K562 (cell line): ENCODE results near the gene CNNM2. TPM values are rescaled to one million over a fixed set of nuclear protein-coding genes. Genes with fewer than 3 reads are reported as not detected.

ENCODE experiments used
- ATAC-seq: fragments of 200-7000 bp; cut with Tn5 transposase; 3 replicates; pipeline ENCODE4 v1.9.1; 2020; ENCODE audit warnings: moderate library complexity
- BruUV-seq: library from RNA; stranded (reverse); fragments of 400-500 nt; replicated peaks from 2 replicates; lab custom pipeline; 2021; lab: Mats Ljungman, UMichigan
- CTCF ChIA-PET: fragments of 300-600 bp; formaldehyde crosslinking; extraction: SDS; loops from one replicate; lab custom pipeline; 2021; ENCODE audit warnings: low intra/inter-chr PET ratio; lab: Yijun Ruan, JAX
- POLR2A ChIA-PET: fragments of 300-600, 350-650 bp; sonication (Branson Sonifier 250); formaldehyde crosslinking; extraction: SDS; loops from one replicate; lab custom pipeline; 2021; ENCODE audit warnings: antibody characterized with exemption, inconsistent platforms; lab: Yijun Ruan, JAX
- DNase-seq, 4 experiments: peaks; one replicate each; pipeline versions ENCODE4 v3.0.0 to v3.0.0-alpha.2; 2011 to 2018; ENCODE audit warnings: low spot score in 3 of 4, mixed read lengths in 3 of 4; ENCODE audit errors: extremely low read depth in 1 of 4
- FAIRE-seq: peaks from 2 replicates; lab custom pipeline; 2011; peaks lifted over from hg19 to GRCh38; lab: Jason Lieb, UNC
- H2AFZ ChIP-seq: 2 replicates; pipeline ENCODE4 v1.6.0; 2011; ENCODE audit warnings: low read depth, low read length, control low read depth, inconsistent platforms
- H3K27ac ChIP-seq: fragments of 200-600 bp; 3 replicates; pipeline ENCODE4 v1.8.0; 2011; ENCODE audit warnings: low read depth, mild to moderate bottlenecking, control low read depth, inconsistent platforms, low read length, moderate library complexity, mixed read lengths; ENCODE audit errors: extremely low read depth
- H3K27me3 ChIP-seq, 2 experiments: fragments of 300-600 bp in 1 of 2; 2 replicates in 1 of 2; 3 replicates in 1 of 2; pipeline versions ENCODE4 v1.6.0 to v1.8.0; 2011; ENCODE audit warnings: inconsistent platforms in 2 of 2, low read length in 2 of 2, mild to moderate bottlenecking in 1 of 2, mixed read lengths in 1 of 2, moderate library complexity in 1 of 2; ENCODE audit not compliant: control insufficient read depth in 2 of 2, insufficient read depth in 2 of 2
- H3K36me3 ChIP-seq: fragments of 300-600 bp; 3 replicates; pipeline ENCODE4 v1.8.0; 2011; ENCODE audit warnings: mild to moderate bottlenecking, low read length, inconsistent platforms; ENCODE audit not compliant: control insufficient read depth, insufficient read depth
- H3K4me1 ChIP-seq, 2 experiments: fragments of 200-600 bp in 1 of 2; replicated peaks in 1 of 2; 2 replicates in 1 of 2; 3 replicates in 1 of 2; pipeline versions ENCODE4 v1.5.1 to v1.8.0; 2011; ENCODE audit warnings: inconsistent platforms in 2 of 2, low read length in 2 of 2, mild to moderate bottlenecking in 1 of 2, mixed read lengths in 1 of 2, moderate library complexity in 1 of 2; ENCODE audit not compliant: control insufficient read depth in 2 of 2, insufficient read depth in 2 of 2
- H3K4me2 ChIP-seq: 2 replicates; pipeline ENCODE4 v1.6.1; 2011; ENCODE audit warnings: low read length, control low read depth, inconsistent platforms, mixed read lengths; ENCODE audit not compliant: insufficient read depth
- H3K4me3 ChIP-seq: fragments of 200-600 bp; sonication (generic), shearing (Covaris generic); 2 replicates; pipeline ENCODE4 v1.5.1; 2016; ENCODE audit warnings: control low read depth, inconsistent platforms
- H3K79me2 ChIP-seq: fragments of 200-600 bp; 3 replicates; pipeline ENCODE4 v1.8.0; 2011; ENCODE audit warnings: low read length, inconsistent platforms; ENCODE audit not compliant: control insufficient read depth, insufficient read depth
- H3K9ac ChIP-seq, 2 experiments: 2 replicates each; pipeline versions ENCODE4 v1.6.0 to v1.6.1; 2011; ENCODE audit warnings: low read depth in 2 of 2, low read length in 2 of 2, control low read depth in 1 of 2, inconsistent platforms in 1 of 2, mild to moderate bottlenecking in 1 of 2, mixed read lengths in 1 of 2; ENCODE audit not compliant: insufficient read depth in 1 of 2
- H3K9me1 ChIP-seq: one replicate; pipeline ENCODE4 v1.6.0; 2011; ENCODE audit warnings: inconsistent platforms, mild to moderate bottlenecking, low read length, moderate library complexity; ENCODE audit not compliant: control insufficient read depth, insufficient read depth
- H3K9me3 ChIP-seq: replicated peaks from 2 replicates; pipeline ENCODE4 v1.5.1; 2011; ENCODE audit warnings: low read depth, low read length, inconsistent platforms; ENCODE audit not compliant: control insufficient read depth, insufficient read depth
- H4K20me1 ChIP-seq: replicated peaks from 2 replicates; pipeline ENCODE4 v1.6.1; 2011; ENCODE audit warnings: low read length, inconsistent platforms, mixed read lengths; ENCODE audit not compliant: control insufficient read depth, insufficient read depth
- CBX8 ChIP-seq: fragments of 200-600 bp; sonication (generic); IDR thresholded peaks from 2 replicates; pipeline ENCODE4 v1.6.1; 2012; ENCODE audit warnings: borderline replicate concordance, mixed run types, low read depth, mild to moderate bottlenecking, moderate library complexity, mixed read lengths, low read length, control low read depth, inconsistent platforms; ENCODE audit not compliant: poor library complexity, severe bottlenecking; ENCODE audit errors: extremely low read depth
- NFIX ChIP-seq: fragments of 250-450 bp; sonication (Bioruptor Pico); IDR thresholded peaks from 2 replicates; pipeline ENCODE4 v1.4.0; 2020; ENCODE audit warnings: low read depth, mild to moderate bottlenecking, moderate library complexity
- NONO ChIP-seq, 2 experiments: fragments of 200-400 bp in 1 of 2; fragments of 450-650 bp in 1 of 2; formaldehyde crosslinking in 1 of 2; IDR thresholded peaks; 2 replicates each; pipeline ENCODE4 v1.6.1; 2017; ENCODE audit warnings: low read depth in 2 of 2, mild to moderate bottlenecking in 2 of 2, moderate library complexity in 2 of 2, low read length in 1 of 2
- ZNF277 ChIP-seq: fragments of 250-450 bp; sonication (Bioruptor Pico); IDR thresholded peaks from 2 replicates; pipeline ENCODE4 v1.8.0; 2022; ENCODE audit warnings: inconsistent platforms, mild to moderate bottlenecking, moderate library complexity, borderline replicate concordance
- ZNF445 ChIP-seq: fragments of 250-450 bp; sonication (Bioruptor Pico); IDR thresholded peaks from 2 replicates; pipeline ENCODE4 v1.4.0; 2020; ENCODE audit warnings: low read depth, mild to moderate bottlenecking, moderate library complexity
- ZNF551 ChIP-seq: fragments of 250-450 bp; sonication (Bioruptor Pico); IDR thresholded peaks from 2 replicates; pipeline ENCODE4 v1.5.0; 2021; ENCODE audit warnings: mild to moderate bottlenecking, moderate library complexity
- ZNF589 ChIP-seq: fragments of 200-800 bp; sonication (Bioruptor generic); IDR thresholded peaks from 2 replicates; pipeline ENCODE4 v1.6.1; 2016; ENCODE audit warnings: low read depth, missing genetic modification characterization, missing compliant biosample characterization
- ZNF699 ChIP-seq: fragments of 250-450 bp; sonication (Bioruptor Pico); IDR thresholded peaks from 2 replicates; pipeline ENCODE4 v1.8.0; 2021; ENCODE audit warnings: mild to moderate bottlenecking, moderate library complexity; ENCODE audit not compliant: insufficient replicate concordance
- ZNF707 ChIP-seq: fragments of 250-450 bp; sonication (Bioruptor Pico); conservative IDR thresholded peaks from 2 replicates; pipeline ENCODE4 v1.8.0; 2022; ENCODE audit warnings: inconsistent platforms, mild to moderate bottlenecking, moderate library complexity
- whole genome bisulfite sequencing: fragments of 100-300 bp; shearing (Covaris generic); methylation state at CpG from one replicate; pipeline ENCODE4 v1.1.6; 2016; ENCODE audit warnings: low coverage, mixed read lengths; ENCODE audit not compliant: insufficient coverage; ENCODE audit errors: missing lambda C conversion rate; 5-methylcytosine and 5-hydroxymethylcytosine counted together
- in situ Hi-C: fragments of 300-500 bp; cut with MboI; formaldehyde crosslinking; loops from 4 replicates; pipeline ENCODE4 v1.15.0; 2018; ENCODE audit warnings: inconsistent platforms, mixed read lengths
- intact Hi-C: fragments of 100-400 bp; cut with micrococcal nuclease; formaldehyde crosslinking; loops from 2 replicates; pipeline ENCODE4 v1.14.2; 2022
- polyA plus RNA-seq, 8 experiments: library from polyadenylated mRNA; depleted of rRNA in 4 of 8; stranded (reverse) in 5 of 8; unstranded in 3 of 8; fragments of >200 nt; fragmentation: Nextera tagmentation in 2 of 8; fragmentation: Illumina TruSeq in 1 of 8; extraction: Ambion mirVana in 2 of 8; extraction: Trizol in 1 of 8; gene quantifications; 2 replicates each; pipeline versions ENCODE4 v1.2.1 to v1.2.3, GENCODE V29; 2011 to 2014; ENCODE audit warnings: inconsistent platforms in 1 of 8, missing spikeins in 1 of 8
- total RNA-seq, 7 experiments: library from RNA; depleted of rRNA in 6 of 7; stranded (reverse); fragments of >200 nt in 6 of 7; fragmentation: Illumina TruSeq in 2 of 7; extraction: Trizol in 2 of 7; gene quantifications; 2 replicates each; pipeline versions ENCODE4 v1.2.1 to v1.2.3, GENCODE V29; 2011 to 2021; ENCODE audit warnings: low replicate concordance in 1 of 7
- TF ChIP-seq, protein P1 (sequence below): fragments of 150-350 bp; conservative IDR thresholded peaks from 2 replicates; pipeline ENCODE4 v1.6.1; 2014; ENCODE audit warnings: low read length

CNNM2 gene
- total and polyA plus RNA-seq, 9 of the 15 experiments (the other 6 are each of a cell fraction or from before 2014, with no cell fraction given), result 0.21 to 5.0 (median 1.3) TPM

GRCh38 chr10:103007017-103007416, 88.9 kb downstream of the CNNM2 start:
- ChIA-PET POLR2A (no interaction called here), CTCF (no interaction called here)
- no peak overlapping the region for H3K9ac ChIP-seq
- no peaks in the 10 kb centered on the region; the same call in 1 of the 2 replicates for H3K9me3 ChIP-seq
- no peaks in the 10 kb centered on the region for H3K9me1 ChIP-seq
- H3K4me2 ChIP-seq, result no peak overlapping the region
- H4K20me1 ChIP-seq, result no peaks in the 10 kb centered on the region
- no peak for ATAC-seq
- no peak overlapping the region for H2AFZ ChIP-seq
- WGBS, result 83% methylated on average over 4 of the region's 5 CpGs
- no peaks in the 10 kb centered on the region for H3K4me1 ChIP-seq
- H3K4me3 ChIP-seq, result no peak overlapping the region
- H3K36me3 ChIP-seq, result no peaks in the 10 kb centered on the region
- no peak for DNase-seq
- H3K27ac ChIP-seq, result no peak overlapping the region
- TF ChIP-seq NONO (IDR thresholded peaks at IDR 0.05; ENCODE audit: low read depth in 2 of 2, low read length in 1 of 2) (no peak), ZNF589 (CRISPR knock-in tag) (no peak), ZNF551 (no peak), CBX8 (no peak), ZNF699 (CRISPR knock-in tag) (no peak)
- no TSS peak for BruUV-seq
- FAIRE-seq, result no peak
- in situ Hi-C loops (no loop called here), intact Hi-C loops (no loop called here)
- no peaks in the 10 kb centered on the region for H3K79me2 ChIP-seq
- H3K27me3 ChIP-seq, result no peaks in the 10 kb centered on the region

- no peaks in the 10 kb centered on the region for H3K9me1 ChIP-seq
- H2AFZ ChIP-seq, result no peak overlapping the region
- no peak for FAIRE-seq
- intact Hi-C loops (no loop called here), in situ Hi-C loops (no loop called here)
- H3K4me2 ChIP-seq, result no peak overlapping the region
- H3K36me3 ChIP-seq, result no peaks in the 10 kb centered on the region
- no peaks in the 10 kb centered on the region for H3K79me2 ChIP-seq
- ATAC-seq, result no peak
- no peak overlapping the region for H3K9ac ChIP-seq
- H3K27me3 ChIP-seq, result no peaks in the 10 kb centered on the region
- CTCF ChIA-PET, result no interaction called here
- POLR2A ChIA-PET, result no interaction called here
- no peaks in the 10 kb centered on the region for H4K20me1 ChIP-seq
- H3K9me3 ChIP-seq, result no peaks in the 10 kb centered on the region
- no TSS peak for BruUV-seq
- no peak for DNase-seq
- H3K27ac ChIP-seq, result no peak overlapping the region
- WGBS, result 66% methylated on average over 5 of the region's 5 CpGs
- no peaks in the 10 kb centered on the region for H3K4me1 ChIP-seq
- H3K4me3 ChIP-seq, result no peak overlapping the region
- TF ChIP-seq ZNF277 (CRISPR knock-in tag) (no peak), NFIX (CRISPR knock-in tag) (no peak), ZNF707 (no peak), ZNF445 (no peak)
- TF ChIP-seq, protein P1, sequence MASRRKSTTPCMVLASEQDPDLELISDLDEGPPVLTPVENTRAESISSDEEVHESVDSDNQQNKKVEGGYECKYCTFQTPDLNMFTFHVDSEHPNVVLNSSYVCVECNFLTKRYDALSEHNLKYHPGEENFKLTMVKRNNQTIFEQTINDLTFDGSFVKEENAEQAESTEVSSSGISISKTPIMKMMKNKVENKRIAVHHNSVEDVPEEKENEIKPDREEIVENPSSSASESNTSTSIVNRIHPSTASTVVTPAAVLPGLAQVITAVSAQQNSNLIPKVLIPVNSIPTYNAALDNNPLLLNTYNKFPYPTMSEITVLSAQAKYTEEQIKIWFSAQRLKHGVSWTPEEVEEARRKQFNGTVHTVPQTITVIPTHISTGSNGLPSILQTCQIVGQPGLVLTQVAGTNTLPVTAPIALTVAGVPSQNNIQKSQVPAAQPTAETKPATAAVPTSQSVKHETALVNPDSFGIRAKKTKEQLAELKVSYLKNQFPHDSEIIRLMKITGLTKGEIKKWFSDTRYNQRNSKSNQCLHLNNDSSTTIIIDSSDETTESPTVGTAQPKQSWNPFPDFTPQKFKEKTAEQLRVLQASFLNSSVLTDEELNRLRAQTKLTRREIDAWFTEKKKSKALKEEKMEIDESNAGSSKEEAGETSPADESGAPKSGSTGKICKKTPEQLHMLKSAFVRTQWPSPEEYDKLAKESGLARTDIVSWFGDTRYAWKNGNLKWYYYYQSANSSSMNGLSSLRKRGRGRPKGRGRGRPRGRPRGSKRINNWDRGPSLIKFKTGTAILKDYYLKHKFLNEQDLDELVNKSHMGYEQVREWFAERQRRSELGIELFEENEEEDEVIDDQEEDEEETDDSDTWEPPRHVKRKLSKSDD, result no peak
These were observed 95.3 kb downstream of the CNNM2 start for GRCh38 chr10:103013416-103013815.
